Right kidney (tissue), 1 donor: ENCODE measurements around the gene DHRS7B.
A peak's percentile ranks its signal among the peaks of the same experiment; 100 is the strongest.
"Not testable (repeated sequence)": the region's sequence is repeated elsewhere in the genome, so short reads cannot be mapped to it uniquely, and the experiment has no call there.

ENCODE experiments used
- DNase-seq: peaks from one replicate; pipeline ENCODE4 v3.0.0-alpha.2; 2016

The DHRS7B gene

DNA sequence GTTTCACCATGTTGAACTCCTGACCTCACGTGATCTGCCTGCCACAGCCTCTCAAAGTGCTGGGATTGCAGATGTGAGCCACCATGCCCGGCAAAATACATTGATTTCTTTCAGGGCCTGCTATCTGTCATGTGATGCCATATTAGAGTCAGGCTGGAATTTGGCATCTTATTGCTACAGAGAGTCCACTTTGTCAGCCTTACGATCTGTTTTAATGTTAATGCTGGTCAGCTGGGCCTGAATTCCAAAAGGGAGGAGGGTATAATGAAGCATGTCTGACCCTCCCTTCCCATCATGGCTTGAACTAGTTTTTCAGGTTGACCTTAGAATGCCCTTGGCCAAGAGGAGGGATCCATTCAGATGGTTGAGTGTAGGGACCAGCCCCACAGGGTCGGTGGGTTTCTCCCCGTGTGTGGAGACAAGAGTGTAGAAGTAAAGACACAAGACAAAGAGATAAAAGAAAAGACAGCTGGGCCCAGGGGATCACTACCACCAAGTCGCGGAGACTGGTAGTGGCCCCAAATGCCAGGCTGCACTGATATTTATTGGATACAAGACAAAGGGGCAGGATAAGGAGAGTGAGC, 19.6 kb upstream of the DHRS7B start:
- not testable (repeated sequence) for DNase-seq

- DNase-seq: no peak
Observed at GRCh38 chr17:21108651-21109050, 18.1 kb upstream of the DHRS7B start.

DNA sequence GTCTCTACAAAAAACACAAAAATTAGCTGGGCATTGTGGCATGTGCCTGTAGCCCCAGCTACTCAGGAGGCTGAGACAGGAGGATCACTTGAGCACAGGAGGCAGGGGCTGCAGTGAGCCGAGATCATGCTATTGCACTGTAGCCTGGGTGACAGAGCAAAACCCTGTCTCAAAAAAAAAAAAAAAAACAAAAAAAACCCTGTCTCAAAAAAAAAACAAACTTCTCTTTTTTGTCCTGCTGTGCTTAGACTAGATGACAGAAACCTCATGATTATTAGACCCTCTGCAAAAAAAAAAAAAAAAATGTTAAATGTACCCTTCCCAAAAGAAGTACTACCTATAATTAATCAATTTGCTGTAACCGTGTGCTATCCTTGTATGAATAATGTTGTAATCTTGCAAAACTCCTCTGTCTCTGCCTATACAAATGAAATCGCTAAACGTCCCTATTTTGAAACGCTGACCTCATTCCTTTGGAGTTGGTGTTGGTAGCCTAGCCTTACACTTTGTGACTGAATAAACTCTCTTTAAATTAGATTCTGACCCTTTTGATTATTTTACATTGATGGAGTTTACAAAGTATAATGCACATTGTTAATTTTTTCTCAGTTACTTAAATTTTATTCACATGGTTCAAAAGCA, 13.6 kb upstream of the DHRS7B start:
- DNase-seq: no peak

- DNase-seq: no peak
Observed at GRCh38 chr17:21113716-21114115, 13.0 kb upstream of the DHRS7B start.

GRCh38 chr17:21114791-21115190, 12.0 kb upstream of the DHRS7B start:
- not testable (repeated sequence) for DNase-seq

DNA sequence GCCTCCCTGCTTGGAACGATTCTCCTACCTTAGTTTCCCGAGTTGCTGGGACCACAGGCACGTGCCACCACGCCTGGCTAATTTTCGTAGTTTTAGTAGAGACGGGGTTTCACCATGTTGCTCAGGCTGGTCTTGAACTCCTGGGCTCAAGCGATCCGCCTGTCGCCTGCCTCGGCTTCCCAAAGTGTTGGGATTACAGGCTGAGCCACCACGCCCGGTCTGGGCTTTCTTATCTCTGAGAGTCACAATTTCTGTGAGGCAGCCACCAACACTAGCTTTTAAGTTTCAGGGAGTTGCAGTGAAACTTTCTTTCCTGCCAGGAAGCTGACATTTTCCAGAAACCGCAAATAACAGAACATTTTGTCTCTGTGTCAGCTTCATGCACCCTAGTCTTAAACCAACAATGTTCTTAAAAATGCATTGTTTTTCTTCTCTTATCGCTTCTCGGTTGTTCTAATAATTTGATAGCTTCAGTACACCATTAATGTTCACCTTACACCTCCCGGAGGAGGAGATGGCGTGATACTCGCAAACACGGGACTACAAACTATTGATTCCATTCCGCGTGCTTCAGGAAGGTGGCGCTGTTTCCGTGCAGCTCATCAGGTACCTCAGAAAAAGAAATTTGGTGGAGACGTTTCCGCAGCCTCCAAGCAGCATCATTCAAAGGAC, 7.4 kb upstream of the DHRS7B start:
- DNase-seq: peak; percentile 30

DNA sequence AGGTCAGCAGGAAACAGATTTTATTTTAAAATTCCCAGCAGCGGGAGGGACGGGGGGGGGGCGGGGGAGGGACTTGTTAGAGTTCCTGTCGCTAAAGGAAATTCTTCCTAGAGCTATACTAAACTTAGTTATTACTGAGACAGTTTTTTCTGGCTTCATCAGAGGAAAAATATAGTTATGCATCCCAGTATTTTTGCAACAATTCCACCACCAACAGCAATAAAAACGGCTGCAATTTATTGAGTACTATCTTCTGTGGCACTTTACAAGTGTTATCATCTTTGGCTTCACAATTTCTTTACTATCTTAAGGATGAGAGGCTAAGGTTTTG, 6.9 kb upstream of the DHRS7B start:
- DNase-seq: no peak

DNA sequence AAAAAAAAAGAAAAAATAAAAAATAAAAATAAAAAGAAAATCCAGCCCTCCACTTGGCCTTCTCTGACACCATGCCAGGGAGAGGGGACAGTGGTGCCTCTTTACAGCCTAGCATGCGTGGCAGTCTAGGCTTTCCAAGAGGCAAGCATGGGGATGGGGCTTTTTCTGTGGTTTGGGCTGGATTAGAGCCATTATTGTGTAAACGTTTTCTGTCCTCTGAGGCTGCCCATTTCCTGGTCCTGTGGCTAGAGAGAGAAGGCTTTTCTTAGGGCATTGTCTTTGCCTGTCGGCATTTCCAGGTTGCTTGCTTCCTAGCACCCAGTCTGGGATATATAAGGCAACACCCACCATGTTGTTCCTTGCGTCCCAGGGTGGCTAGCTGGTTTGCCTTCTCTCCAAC, 2.7 kb upstream of the DHRS7B start:
- DNase-seq: no peak

- DNase-seq: not testable (repeated sequence)
Observed at GRCh38 chr17:21124517-21124916, 2.2 kb upstream of the DHRS7B start.

DNA sequence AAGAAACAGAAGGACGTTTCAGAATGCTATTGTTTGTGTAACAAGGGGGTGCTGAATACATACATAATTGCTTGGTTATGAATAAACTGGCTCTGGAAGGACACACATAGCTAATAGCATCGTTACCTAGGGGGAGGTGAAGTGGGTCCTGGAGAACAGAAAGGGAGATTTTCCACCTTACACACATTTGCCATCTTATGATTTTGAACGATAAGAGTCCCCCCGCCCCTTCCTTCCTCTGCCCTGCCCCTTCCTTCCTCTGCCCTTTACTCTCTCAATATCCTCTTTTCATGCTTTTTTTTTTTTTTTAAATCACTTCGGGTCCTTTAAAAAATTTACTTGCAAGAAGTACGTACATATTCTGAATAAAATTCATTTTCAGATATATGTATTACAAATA, 902 bp upstream of the DHRS7B start:
- no peak for DNase-seq

DNA sequence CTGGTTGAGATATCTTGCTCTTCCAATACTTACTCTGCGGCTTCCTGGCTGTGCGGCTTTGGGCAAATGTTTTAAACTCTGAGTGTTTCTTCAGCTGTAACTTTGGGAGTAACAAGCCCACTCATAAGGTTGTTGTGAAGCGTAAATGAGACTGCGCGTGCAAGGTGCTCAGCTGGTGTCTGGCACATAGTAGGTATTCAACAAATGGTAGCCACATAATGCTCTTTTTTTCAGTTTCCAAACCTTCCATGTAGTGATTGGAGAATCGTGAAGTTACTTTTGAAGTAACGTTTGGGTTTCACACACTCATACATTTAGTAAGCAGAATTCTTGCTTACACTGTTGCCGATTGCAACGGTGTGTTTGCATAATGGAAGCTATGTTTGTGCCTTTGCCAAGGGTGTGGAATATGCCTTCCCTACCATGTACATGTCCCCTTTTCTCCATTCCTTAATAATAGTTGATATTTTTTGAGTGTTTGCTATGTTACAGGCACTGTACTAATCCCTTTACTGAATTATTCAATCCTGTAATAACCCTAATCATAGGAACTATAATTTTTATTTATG, 829 bp downstream of the DHRS7B start:
- DNase-seq: no peak

DNA sequence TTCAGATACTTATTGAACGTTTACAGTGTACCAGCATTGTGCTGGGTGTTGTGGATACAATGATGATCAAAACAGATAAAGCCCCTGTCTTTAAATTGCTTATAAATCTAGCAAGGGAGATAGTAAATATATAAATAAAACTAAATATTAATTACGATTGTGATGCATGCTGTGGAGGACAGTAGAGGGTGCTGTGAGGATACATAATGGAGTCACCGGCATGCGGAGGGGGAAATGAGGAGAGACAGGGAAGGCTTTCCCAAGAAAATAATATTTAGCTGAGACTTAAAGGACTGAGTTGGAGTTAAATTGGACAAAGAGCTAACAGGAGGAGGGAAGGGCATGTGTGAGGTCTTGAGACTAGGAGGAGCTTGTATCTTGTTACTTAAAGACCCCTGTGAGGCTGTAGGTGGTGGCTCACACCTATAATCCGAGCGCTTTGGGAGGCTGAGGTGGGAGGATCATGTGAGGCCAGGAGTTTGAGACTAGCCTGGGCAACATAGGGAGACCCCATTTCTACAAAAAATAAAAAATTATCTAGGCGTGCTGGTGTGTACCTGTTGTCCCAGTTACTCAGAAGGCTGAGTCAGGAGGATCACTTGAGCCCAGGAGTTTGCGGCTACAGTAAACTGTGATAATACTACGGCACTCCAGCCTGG, 2.4 kb downstream of the DHRS7B start:
- DNase-seq: no peak

GRCh38 chr17:21131137-21131536, 4.4 kb downstream of the DHRS7B start:
- no peak for DNase-seq

- DNase-seq: no peak
Observed at GRCh38 chr17:21132428-21132827, 5.7 kb downstream of the DHRS7B start.

GRCh38 chr17:21134559-21134958, 7.8 kb downstream of the DHRS7B start:
- DNase-seq: no peak

DNA sequence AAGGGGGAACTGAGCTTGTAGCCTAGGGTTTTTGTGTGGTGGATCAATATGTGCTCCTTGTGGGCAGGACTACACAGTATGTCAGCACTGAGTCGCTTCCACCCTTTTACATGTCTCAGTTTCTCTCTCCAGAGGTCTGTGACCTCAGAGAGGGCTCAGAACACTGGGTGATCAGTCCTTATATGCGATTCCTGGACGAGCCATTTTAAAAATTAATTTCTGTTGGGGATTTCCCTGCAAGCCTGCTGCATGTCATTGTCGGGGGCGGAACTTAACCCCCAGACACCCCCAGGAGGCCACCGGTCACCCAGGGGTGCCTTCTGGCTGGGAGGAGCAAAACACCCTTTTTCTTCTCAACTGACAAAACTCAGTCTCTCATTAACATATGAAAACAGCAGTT, 14.1 kb downstream of the DHRS7B start:
- no peak for DNase-seq

- DNase-seq: no peak
Observed at GRCh38 chr17:21141331-21141730, 14.6 kb downstream of the DHRS7B start.

DNA sequence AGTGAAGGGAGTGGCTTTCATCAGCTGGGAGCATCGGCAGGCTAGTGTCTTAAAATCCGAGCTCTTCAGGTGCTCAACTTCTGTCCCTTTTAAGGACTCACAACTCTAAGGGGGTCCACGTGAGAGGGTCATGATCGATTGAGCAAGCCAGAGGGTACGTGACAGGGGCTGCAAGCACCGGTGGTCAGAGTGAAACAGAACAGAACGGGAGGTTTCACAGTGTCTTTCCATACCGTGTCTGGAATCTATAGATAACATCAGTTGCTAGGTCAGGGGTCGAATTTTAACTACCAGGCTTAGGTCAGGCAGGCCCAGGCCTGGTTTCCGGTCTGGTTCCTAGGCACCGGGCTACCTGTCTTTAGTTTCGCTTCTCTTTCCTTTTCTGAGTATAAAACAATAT, 15.3 kb downstream of the DHRS7B start:
- DNase-seq: not testable (repeated sequence)

- no peak for DNase-seq
Observed at GRCh38 chr17:21143695-21144094, 16.9 kb downstream of the DHRS7B start.

GRCh38 chr17:21144299-21144698, 17.5 kb downstream of the DHRS7B start:
- not testable (repeated sequence) for DNase-seq

DNA sequence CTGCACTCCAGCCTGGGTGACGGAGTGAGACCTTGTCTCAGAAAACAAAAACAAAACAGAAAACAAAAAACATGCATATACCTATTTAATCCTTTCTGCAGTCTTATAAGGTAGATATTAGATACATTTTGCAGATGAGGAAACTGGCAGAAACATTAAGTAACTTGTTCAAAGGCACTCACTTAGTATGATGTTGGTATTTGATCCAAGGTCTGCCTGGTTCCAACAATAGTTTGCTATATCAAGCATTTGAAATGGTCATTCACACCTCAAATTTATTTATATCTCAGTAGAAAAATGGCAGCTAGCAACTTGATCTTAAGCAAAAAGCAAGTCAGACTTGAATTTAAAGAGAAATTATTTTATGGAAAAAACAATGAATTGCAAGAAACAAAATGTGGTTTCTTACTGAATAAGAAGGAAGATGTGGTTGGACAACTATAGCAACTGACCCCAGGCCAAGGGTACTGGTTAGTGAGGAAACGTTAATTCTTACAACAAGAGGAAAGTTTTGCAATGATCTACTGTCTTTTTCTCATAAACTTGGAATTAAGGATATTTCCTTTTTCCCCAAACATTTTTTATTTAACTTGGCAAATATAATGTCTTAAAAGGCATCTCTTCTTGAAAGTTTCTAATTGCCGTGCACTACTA, 19.7 kb downstream of the DHRS7B start:
- no peak for DNase-seq

DNA sequence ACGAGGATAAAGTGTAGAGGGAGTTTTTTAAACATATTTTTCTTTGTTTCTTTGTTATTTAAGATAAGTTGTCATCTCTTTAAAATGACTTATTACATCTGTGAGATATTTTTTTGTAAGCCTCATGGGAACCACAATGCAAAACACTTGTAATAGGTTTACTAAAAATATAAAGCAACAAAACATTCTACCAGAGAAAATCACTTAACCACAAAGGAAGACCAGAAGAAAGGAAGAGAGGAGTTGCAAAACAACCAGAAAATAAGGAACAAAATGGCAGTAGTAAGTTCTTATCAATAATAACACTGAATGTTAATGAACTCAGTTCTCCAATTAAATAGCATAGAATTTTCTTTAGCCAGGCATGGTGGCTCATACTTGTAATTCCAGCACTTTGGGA, 22.9 kb downstream of the DHRS7B start:
- no peak for DNase-seq

- no peak for DNase-seq
Observed at GRCh38 chr17:21152731-21153130, 26.0 kb downstream of the DHRS7B start.
